HG03460 (cell line): Measurements from ENCODE around the gene GABRD.

ENCODE experiments used
- ATAC-seq: cut with Tn5 transposase; IDR thresholded peaks from one replicate; pipeline ENCODE4 v1.9.1; 2021; ENCODE audit not compliant: unreplicated experiment

The GABRD gene

GRCh38 chr1:2033165-2033564, 14.0 kb downstream of the GABRD start:
- no peak for ATAC-seq

- no peak for ATAC-seq
These were observed 17.1 kb downstream of the GABRD start for GRCh38 chr1:2036287-2036686.

- ATAC-seq: no peak
These were observed 18.3 kb downstream of the GABRD start for GRCh38 chr1:2037314-2037979.

- ATAC-seq: no peak
These were observed 19.1 kb downstream of the GABRD start for GRCh38 chr1:2038229-2038628.

- no peak for ATAC-seq
These were observed 20.1 kb downstream of the GABRD start for GRCh38 chr1:2039251-2039650.

- no peak for ATAC-seq
These were observed 22.2 kb downstream of the GABRD start for GRCh38 chr1:2041305-2041704.

GRCh38 chr1:2041887-2042286, 22.7 kb downstream of the GABRD start:
- no peak for ATAC-seq

- no peak for ATAC-seq
These were observed 24.0 kb downstream of the GABRD start for GRCh38 chr1:2042830-2043773.

GRCh38 chr1:2043886-2044285, 24.7 kb downstream of the GABRD start:
- no peak for ATAC-seq

GRCh38 chr1:2044510-2045319, 25.6 kb downstream of the GABRD start:
- ATAC-seq: no peak

- no peak for ATAC-seq
These were observed 26.5 kb downstream of the GABRD start for GRCh38 chr1:2045468-2046173.

- no peak for ATAC-seq
These were observed 27.2 kb downstream of the GABRD start for GRCh38 chr1:2046174-2046917.

GRCh38 chr1:2046953-2047748, 28.0 kb downstream of the GABRD start:
- no peak for ATAC-seq

- no peak for ATAC-seq
These were observed 28.9 kb downstream of the GABRD start for GRCh38 chr1:2047749-2048729.

GRCh38 chr1:2049225-2049717, 30.1 kb downstream of the GABRD start:
- no peak for ATAC-seq

GRCh38 chr1:2049718-2050431, 30.7 kb downstream of the GABRD start, which contains the start of gene PRKCZ:
Gene PRKCZ (plus strand): TSS chr1:2050411. CDS start chr1:2050631, 220 bp downstream.
- no peak for ATAC-seq

- no peak for ATAC-seq
These were observed 31.3 kb downstream of the GABRD start for GRCh38 chr1:2050461-2050792.
